ENCODE data around the gene TRHDE.

Gene TRHDE, protein sequence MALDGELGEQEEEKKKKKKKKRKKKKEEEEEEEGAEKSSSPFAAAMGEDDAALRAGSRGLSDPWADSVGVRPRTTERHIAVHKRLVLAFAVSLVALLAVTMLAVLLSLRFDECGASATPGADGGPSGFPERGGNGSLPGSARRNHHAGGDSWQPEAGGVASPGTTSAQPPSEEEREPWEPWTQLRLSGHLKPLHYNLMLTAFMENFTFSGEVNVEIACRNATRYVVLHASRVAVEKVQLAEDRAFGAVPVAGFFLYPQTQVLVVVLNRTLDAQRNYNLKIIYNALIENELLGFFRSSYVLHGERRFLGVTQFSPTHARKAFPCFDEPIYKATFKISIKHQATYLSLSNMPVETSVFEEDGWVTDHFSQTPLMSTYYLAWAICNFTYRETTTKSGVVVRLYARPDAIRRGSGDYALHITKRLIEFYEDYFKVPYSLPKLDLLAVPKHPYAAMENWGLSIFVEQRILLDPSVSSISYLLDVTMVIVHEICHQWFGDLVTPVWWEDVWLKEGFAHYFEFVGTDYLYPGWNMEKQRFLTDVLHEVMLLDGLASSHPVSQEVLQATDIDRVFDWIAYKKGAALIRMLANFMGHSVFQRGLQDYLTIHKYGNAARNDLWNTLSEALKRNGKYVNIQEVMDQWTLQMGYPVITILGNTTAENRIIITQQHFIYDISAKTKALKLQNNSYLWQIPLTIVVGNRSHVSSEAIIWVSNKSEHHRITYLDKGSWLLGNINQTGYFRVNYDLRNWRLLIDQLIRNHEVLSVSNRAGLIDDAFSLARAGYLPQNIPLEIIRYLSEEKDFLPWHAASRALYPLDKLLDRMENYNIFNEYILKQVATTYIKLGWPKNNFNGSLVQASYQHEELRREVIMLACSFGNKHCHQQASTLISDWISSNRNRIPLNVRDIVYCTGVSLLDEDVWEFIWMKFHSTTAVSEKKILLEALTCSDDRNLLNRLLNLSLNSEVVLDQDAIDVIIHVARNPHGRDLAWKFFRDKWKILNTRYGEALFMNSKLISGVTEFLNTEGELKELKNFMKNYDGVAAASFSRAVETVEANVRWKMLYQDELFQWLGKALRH

GRCh38 chr12:72272091-72272661, at the start of gene TRHDE:
TRHDE (plus strand) TSS chr12:72272370; CDS start chr12:72272644, 274 bp downstream.
- DNase-seq (ENCODE audit: low read depth): peak; percentile 9

GRCh38 chr12:72226510-72226909, 45.7 kb upstream of the TRHDE start:
- DNase-seq (ENCODE audit: low read depth): no peak

DNA sequence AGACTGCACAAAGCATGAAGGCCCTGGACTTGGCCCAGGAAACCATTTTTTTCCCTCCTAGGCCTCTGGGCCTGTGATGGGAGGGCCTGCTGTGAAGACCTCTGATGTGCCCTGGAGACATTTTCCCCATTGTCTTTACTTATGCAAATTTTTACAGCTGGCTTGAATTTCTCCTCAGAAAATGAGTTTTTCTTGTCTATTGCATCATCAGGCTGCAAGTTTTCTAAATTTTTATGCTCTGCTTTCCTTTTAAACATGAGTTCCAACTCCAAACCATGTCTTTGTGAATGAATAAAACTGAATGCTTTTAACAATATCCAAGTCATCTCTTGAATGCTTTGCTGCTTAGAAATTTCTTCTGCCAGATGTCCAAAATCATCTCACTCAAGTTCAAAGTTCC, 43.7 kb upstream of the TRHDE start:
- DNase-seq (ENCODE audit: low read depth): no peak

GRCh38 chr12:72230589-72230988, 41.6 kb upstream of the TRHDE start:
- peak; percentile 8 for DNase-seq (ENCODE audit: low read depth)

DNA sequence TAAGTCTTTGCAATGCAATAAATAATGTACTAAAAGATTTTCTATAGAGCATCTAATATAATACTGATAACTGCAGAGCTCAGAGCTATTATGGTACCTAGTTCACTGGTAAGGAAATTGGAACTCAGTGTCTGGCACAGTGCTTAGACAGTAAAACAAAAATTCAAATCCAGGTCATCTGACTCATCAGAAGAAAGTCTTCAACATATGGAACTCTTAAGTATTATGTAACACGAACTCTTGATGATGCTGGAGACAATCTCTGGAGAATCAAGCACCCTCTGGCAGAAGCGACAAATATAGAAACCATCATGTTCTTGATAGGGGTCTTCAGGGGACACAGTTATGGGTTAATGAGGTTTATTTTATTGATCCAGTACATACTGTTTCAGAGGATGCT, 37.3 kb upstream of the TRHDE start:
- DNase-seq (ENCODE audit: low read depth): no peak

GRCh38 chr12:72236071-72236705, 36.0 kb upstream of the TRHDE start:
- no peak for DNase-seq (ENCODE audit: low read depth)

GRCh38 chr12:72241552-72241951, 30.6 kb upstream of the TRHDE start:
- no peak for DNase-seq (ENCODE audit: low read depth)

GRCh38 chr12:72242946-72243345, 29.2 kb upstream of the TRHDE start:
- DNase-seq (ENCODE audit: low read depth): no peak

- DNase-seq (ENCODE audit: low read depth): no peak
These were observed 25.8 kb upstream of the TRHDE start for GRCh38 chr12:72246370-72246769.

DNA sequence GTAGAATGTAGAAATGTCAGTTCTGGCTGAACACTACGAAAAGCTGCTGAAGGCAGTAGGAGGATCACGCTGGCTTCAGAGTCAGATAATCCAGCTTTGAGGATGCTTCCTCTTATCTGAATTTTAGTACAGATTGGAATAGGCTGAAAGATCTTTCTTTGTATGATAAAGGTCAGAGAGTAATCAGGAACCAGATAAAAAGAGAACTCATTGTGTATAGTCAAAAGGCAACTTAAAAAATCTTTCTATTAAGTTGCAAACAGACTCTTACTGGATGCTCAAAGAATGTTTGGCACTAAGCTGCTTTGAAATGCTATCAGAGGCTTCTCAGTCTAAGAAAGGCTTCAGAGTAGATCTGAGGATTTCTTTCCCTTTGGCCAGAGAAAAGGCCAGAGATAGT, 21.8 kb upstream of the TRHDE start:
- no peak for DNase-seq (ENCODE audit: low read depth)

DNA sequence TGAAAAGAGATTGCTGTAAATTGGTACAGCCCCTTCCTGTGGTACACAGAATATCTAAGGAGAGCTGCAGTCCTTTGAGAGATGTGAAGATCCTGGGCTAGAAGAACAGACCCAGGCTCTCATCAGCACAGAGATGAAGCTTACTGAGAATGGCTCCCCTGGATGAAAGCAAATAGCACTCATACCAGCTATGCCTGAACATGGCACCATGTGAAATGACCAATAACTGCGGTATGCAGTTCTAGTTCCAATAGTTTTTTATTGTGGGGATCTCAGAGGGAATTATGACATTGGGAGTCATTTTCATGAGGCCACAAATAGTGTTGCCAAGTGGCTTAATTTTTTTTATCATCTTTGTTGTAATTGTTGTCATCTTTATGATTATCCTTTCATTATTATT, 15.4 kb upstream of the TRHDE start:
- no peak for DNase-seq (ENCODE audit: low read depth)

- DNase-seq (ENCODE audit: low read depth): no peak
These were observed 10.3 kb upstream of the TRHDE start for GRCh38 chr12:72261885-72262284.

DNA sequence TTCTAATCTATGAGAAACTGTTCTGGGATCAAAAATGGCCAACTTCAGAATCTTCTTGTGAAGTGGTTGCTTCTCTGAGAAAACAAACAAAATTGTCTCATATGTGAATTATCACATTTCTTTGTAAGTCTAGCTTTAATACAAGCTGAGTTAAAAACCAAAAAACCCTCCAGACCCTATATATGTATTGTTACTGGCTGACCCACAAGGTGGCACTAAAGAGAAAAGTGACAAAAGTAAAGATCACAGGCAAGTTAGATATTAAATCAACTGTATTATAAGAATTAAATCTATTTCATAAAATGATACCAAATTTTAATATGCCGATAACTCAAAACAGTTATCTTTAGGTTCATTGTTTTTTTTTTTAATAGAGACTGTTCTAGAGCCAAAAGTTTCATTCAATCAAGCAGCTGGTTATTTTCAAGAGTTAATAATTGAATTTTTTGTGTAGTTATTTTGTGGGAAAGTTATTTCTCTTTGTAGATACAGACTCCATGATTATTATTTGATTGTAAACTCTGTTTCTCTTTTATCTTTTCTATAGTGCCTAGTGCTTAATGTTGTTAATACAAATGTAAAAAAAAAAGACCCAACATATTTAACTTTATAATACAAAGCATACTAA, 7.5 kb upstream of the TRHDE start:
- no peak for DNase-seq (ENCODE audit: low read depth)

GRCh38 chr12:72267974-72268373, 4.2 kb upstream of the TRHDE start:
- DNase-seq (ENCODE audit: low read depth): no peak

DNA sequence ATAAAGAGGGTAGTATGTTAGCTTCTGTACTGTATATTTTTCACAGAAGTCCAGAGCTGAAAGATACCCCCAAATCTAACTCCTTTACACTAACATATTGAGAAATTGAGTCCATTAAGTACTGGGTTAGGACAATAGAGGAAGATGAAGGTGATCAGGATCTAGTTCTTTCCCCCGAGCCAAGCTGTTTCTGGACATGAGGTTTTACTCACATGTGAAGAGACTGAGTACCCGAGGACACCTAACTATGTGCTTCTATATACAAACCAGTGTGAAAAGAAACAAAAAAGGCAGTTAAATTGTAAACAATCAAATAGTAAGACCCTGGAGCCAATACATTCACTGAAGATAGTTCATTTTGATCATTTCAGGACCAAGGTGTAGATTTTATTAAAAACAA, 3.8 kb upstream of the TRHDE start:
- no peak for DNase-seq (ENCODE audit: low read depth)

- no peak for DNase-seq (ENCODE audit: low read depth)
These were observed 2.7 kb upstream of the TRHDE start for GRCh38 chr12:72269491-72269890.

- DNase-seq (ENCODE audit: low read depth): no peak
These were observed 1.9 kb upstream of the TRHDE start for GRCh38 chr12:72270246-72270645.

- DNase-seq (ENCODE audit: low read depth): no peak
These were observed 1.2 kb upstream of the TRHDE start for GRCh38 chr12:72270961-72271360.

GRCh38 chr12:72271451-72272090, 599 bp upstream of the TRHDE start:
- DNase-seq (ENCODE audit: low read depth): peak; percentile 6

DNA sequence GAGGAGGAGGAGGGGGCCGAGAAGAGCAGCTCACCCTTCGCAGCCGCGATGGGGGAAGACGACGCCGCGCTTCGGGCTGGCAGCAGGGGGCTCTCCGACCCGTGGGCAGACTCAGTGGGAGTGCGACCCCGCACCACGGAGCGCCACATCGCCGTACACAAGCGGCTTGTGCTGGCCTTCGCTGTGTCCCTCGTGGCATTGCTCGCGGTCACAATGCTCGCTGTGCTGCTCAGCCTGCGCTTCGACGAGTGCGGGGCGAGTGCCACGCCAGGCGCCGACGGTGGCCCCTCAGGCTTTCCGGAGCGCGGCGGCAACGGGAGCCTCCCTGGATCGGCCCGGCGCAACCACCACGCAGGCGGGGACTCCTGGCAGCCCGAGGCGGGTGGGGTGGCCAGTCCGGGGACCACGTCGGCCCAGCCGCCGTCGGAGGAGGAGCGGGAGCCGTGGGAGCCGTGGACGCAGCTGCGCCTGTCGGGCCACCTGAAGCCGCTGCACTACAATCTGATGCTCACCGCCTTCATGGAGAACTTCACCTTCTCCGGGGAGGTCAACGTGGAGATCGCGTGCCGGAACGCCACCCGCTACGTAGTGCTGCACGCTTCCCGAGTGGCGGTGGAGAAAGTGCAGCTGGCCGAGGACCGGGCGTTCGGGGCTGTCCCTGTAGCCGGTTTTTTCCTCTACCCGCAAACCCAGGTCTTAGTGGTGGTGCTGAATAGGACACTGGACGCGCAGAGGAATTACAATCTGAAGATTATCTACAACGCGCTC, 745 bp downstream of the TRHDE start:
- DNase-seq (ENCODE audit: low read depth): no peak
